Lung (tissue), 12 donors: Measurements from ENCODE around the gene CD58. TPM values are rescaled to one million over a fixed set of nuclear protein-coding genes. Genes with fewer than 3 reads are reported as not detected.
"Not testable (repeated sequence)": the region's sequence is repeated elsewhere in the genome, so short reads cannot be mapped to it uniquely, and the experiment has no call there.

Source experiments
- ATAC-seq: fragments of 200-7000 bp; cut with Tn5 transposase; one replicate; pipeline ENCODE4 v1.9.1; 2020; ENCODE audit warnings: moderate number of reproducible peaks; ENCODE audit not compliant: insufficient read depth, low FRiP score
- DNase-seq, 3 donors: peaks; one replicate each; pipeline ENCODE4 v3.0.0-alpha.2; 2013 to 2017
- H3K27ac ChIP-seq, 2 donors: one replicate each; pipeline ENCODE4 v1.5.1; 2013; ENCODE audit warnings: mild to moderate bottlenecking in 2 of 2, moderate library complexity in 2 of 2, control low read depth in 1 of 2, inconsistent platforms in 1 of 2, low read depth in 1 of 2, low read length in 1 of 2
- H3K27me3 ChIP-seq, 3 donors: one replicate each; pipeline ENCODE4 v1.5.1; 2013; ENCODE audit warnings: low read length in 2 of 3; ENCODE audit not compliant: control insufficient read depth in 3 of 3, insufficient read depth in 3 of 3
- H3K36me3 ChIP-seq, 4 donors: one replicate each; pipeline ENCODE4 v1.5.1; 2013; ENCODE audit warnings: low read length in 4 of 4, mild to moderate bottlenecking in 1 of 4, moderate library complexity in 1 of 4; ENCODE audit not compliant: control insufficient read depth in 4 of 4, insufficient read depth in 4 of 4
- H3K4me1 ChIP-seq, 5 donors: one replicate each; pipeline ENCODE4 v1.5.1; 2013; ENCODE audit warnings: low read length in 5 of 5, mild to moderate bottlenecking in 2 of 5, moderate library complexity in 1 of 5; ENCODE audit not compliant: control insufficient read depth in 5 of 5, insufficient read depth in 5 of 5
- H3K4me3 ChIP-seq: one replicate; pipeline ENCODE4 v1.5.1; 2013; ENCODE audit warnings: mild to moderate bottlenecking, control low read depth, moderate library complexity
- H3K9ac ChIP-seq, 2 donors: one replicate each; pipeline ENCODE4 v1.5.1; 2013; ENCODE audit warnings: low read length in 2 of 2, control low read depth in 1 of 2; ENCODE audit not compliant: insufficient read depth in 1 of 2
- H3K9me3 ChIP-seq, 4 donors: one replicate each; pipeline ENCODE4 v1.5.1; 2013; ENCODE audit warnings: low read length in 3 of 4, mild to moderate bottlenecking in 1 of 4, moderate library complexity in 1 of 4; ENCODE audit not compliant: control insufficient read depth in 4 of 4, insufficient read depth in 3 of 4
- WGBS, 2 donors: extraction: QIAGEN DNeasy Blood & Tissue Kit; methylation state at CpG; one replicate each; pipeline ENCODE4 v1.1.7; 2013; 5-methylcytosine and 5-hydroxymethylcytosine counted together
- polyA plus RNA-seq, 2 donors: library from polyadenylated mRNA; stranded (reverse); fragments of 200-250 nt; gene quantifications; one replicate each; pipeline ENCODE4 v1.2.1, GENCODE V29; 2013
- total RNA-seq, 2 donors: library from RNA; depleted of rRNA in 1 of 2; stranded (reverse); fragments of >200 nt in 1 of 2; gene quantifications; one replicate each; pipeline ENCODE4 v1.2.1, GENCODE V29; 2014 to 2021
- TF ChIP-seq, protein P1 (sequence below): IDR thresholded peaks from 2 replicates; pipeline ENCODE4 v1.5.1; 2012; ENCODE audit warnings: mild to moderate bottlenecking; ENCODE audit errors: control extremely low read depth, extremely low read depth
- donor health status: control.
- donor health status: control.
- donor health status: Bipolar disorder and iron deficiency.
- donor health status: healthy.
- donor health status: DM: yes; HTN: yes; CAD: no.

The CD58 gene
- total and polyA plus RNA-seq, 4 donors = 27.5 to 52.1 (median 28.7) TPM

DNA sequence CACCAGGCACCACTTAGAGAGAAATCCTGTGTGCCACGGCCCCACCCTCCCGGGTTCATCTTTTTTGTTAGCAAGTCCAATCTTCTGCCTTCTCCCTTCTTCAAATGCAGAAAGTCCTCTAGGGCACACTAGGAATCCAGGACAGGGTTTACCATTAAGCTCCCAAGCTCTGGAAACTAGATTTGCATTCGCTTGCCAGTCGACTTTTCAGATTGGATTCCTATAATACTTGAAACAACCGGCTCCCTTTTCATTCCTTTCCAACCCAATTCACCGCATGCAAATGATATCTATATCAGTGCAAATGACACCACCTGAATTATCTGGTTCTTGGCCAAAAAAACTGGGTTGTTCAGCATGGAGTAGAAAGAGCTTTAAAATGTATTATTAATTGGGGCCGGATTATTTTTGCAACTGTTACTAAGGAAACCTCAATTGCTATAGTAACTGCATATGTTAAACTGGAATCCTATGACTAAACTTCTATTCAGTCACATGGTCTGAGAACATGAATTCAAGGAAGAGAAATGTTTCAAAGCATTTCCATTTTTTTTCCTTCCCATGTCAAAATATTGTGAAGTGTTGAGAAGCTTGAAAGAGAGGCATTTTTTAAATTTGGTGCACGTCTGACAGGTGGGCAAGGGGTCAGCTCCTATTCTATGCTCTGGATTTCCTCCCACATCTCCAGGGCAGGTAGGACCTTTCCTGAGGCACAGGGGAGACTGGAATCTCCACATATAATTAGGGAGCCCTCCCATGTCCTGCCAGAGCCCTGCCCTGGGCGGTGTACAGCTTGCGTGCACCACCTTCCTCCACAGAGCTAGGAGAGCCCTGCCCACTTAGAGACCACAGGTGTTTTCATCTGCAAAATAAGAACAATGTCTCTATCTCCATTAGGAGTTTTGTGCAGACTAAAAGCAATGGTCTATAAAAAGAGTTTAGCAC is 20.5 kb upstream of the CD58 start:
- not testable (repeated sequence) for H3K4me1 ChIP-seq, H3K27ac ChIP-seq, DNase-seq, H3K9me3 ChIP-seq, H3K36me3 ChIP-seq, ATAC-seq, H3K9ac ChIP-seq, H3K4me3 ChIP-seq, H3K27me3 ChIP-seq
- WGBS, 2 donors = 77 to 82% methylated on average over 4 to 5 of the region's 10 CpGs

DNA sequence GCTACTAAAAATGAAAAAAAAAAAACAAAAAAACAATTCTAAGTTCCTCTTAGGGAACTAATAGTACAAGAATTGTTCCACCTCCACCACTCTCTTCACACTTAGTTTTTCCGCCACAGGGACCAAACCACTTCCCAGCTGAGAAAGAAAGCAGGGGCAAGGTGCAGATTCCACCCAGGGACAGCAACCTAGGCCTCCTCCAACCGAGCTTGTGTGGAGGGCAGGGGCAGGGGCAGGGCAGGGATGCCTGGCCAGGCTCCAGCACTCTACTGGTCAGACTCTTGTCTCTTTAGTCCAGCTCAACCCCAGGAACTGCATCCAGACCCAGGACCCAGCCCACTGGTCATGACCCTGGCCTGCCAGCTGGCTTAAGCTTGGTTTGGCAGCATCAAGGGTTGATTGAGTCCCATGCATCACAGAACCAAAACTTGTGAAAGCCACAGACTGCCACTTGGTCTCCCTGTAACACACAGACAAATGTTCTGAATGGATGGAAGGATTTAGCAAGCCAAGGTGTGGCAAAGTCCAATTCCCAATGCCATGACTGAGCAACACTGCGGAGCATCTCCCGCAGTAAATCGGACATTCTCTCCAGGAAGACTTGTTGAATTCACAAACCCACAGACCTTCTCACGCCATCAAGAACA is 19.7 kb upstream of the CD58 start:
- H3K27ac ChIP-seq, H3K4me1 ChIP-seq, H3K36me3 ChIP-seq, H3K9me3 ChIP-seq, DNase-seq, H3K9ac ChIP-seq, H3K27me3 ChIP-seq, ATAC-seq, H3K4me3 ChIP-seq: not testable (repeated sequence)
- 79 to 88% methylated on average over 6 of the region's 6 CpGs for WGBS, 2 donors

DNA sequence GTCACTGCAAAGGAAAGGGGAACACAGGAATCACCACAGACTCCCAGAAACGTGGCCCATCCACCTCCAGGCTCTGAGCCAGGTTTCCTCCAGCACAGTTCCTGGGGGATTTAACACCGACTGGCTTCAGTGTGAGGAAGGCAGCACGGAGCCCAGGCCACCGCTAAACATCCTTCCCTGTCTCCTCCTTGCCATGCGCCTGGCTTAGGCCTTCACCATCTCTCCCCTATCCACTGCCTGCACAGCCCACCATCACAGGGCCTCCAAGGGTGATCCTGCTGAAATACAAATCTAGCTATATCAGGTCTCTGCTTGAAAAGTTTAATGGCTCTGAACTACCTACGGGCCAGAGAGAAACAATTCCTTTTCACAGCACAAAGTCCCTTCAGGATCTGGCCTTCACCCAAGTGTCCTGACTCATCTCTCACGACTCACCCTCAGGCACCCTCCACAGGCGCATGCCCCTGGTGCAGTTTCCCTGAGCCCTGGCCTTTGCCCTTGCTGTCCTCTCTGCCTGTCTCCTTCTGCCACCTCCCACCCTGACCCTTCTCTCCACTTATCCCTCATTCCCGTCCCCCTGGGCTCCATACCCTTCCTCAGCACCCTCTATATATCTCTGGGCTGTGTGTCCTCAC is 18.4 kb upstream of the CD58 start:
- H3K27me3 ChIP-seq, H3K4me1 ChIP-seq, H3K9ac ChIP-seq, ATAC-seq, DNase-seq, H3K36me3 ChIP-seq, H3K27ac ChIP-seq, H3K4me3 ChIP-seq, H3K9me3 ChIP-seq: not testable (repeated sequence)
- 68 to 73% methylated on average over 9 of the region's 9 CpGs for WGBS, 2 donors

DNA sequence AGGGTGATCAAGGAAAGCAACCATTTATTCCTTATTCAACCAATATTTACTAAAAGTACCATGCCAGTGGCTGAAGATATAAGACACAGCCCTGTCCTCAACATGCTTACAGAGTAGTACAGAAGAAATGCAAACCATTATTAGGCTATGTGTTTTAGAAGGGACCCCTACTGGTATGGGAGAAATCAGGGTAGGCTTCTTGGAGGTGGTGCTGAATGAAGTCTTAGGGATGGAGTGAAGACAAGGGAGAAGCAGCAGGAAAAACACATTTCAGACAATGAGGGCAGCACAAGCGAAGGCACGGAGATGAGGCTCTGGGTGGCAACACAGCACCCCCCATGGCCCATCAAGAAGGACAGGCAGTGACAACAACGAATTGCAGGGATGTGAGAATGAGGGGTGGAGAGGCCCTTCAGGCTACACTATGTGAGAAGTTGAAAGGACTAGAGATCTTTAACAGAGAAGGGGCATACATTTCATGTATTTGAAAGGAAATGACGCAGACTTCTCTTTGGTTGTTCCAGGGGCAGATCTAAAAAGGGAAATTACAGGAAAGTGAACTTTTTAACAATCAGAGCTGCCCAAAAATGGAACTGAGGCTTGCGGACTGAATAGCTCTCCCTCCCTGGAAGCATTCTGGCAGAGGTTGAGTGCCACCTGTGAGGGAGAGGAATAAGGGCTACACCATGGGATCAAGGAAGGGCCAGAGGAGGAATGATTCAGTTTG is 16.8 kb upstream of the CD58 start:
- H3K9ac ChIP-seq = no peak overlapping the region
- peaks cover 0 to 6% (median 0%) of the 10 kb centered on the region in 4 donors for H3K36me3 ChIP-seq
- peaks cover 0 to 4% (median 0%) of the 10 kb centered on the region in 5 donors for H3K4me1 ChIP-seq
- no peak for ATAC-seq
- no peak overlapping the region for H3K27ac ChIP-seq
- no peak overlapping the region for H3K4me3 ChIP-seq
- no peaks in the 10 kb centered on the region for H3K27me3 ChIP-seq
- no peak for DNase-seq
- no peaks in the 10 kb centered on the region for H3K9me3 ChIP-seq
- 63 to 74% methylated on average over 5 of the region's 5 CpGs for WGBS, 2 donors
- TF ChIP-seq, protein P1, sequence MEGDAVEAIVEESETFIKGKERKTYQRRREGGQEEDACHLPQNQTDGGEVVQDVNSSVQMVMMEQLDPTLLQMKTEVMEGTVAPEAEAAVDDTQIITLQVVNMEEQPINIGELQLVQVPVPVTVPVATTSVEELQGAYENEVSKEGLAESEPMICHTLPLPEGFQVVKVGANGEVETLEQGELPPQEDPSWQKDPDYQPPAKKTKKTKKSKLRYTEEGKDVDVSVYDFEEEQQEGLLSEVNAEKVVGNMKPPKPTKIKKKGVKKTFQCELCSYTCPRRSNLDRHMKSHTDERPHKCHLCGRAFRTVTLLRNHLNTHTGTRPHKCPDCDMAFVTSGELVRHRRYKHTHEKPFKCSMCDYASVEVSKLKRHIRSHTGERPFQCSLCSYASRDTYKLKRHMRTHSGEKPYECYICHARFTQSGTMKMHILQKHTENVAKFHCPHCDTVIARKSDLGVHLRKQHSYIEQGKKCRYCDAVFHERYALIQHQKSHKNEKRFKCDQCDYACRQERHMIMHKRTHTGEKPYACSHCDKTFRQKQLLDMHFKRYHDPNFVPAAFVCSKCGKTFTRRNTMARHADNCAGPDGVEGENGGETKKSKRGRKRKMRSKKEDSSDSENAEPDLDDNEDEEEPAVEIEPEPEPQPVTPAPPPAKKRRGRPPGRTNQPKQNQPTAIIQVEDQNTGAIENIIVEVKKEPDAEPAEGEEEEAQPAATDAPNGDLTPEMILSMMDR = no peak
